Activated CD4-positive, alpha-beta memory T cell treated with anti-CD3 and anti-CD28 coated beads for 36 hours (primary cell): ENCODE measurements around the gene CEP70. TPM values are rescaled to one million over a fixed set of nuclear protein-coding genes. Genes with fewer than 3 reads are reported as not detected.
"Not testable (repeated sequence)": the region's sequence is repeated elsewhere in the genome, so short reads cannot be mapped to it uniquely, and the experiment has no call there.

Experiments
- CTCF ChIA-PET: fragments of 350-600 bp; sonication (Branson Sonifier 250); formaldehyde crosslinking; loops from one replicate; lab custom pipeline; 2021; ENCODE audit warnings: antibody characterized with exemption, inconsistent platforms; lab: Charles Lee
- POLR2A ChIA-PET: fragments of 350-600 bp; sonication (Branson Sonifier 250); formaldehyde crosslinking; loops from one replicate; lab custom pipeline; 2021; ENCODE audit warnings: antibody characterized with exemption; lab: Charles Lee
- DNase-seq: peaks from one replicate; pipeline ENCODE4 v3.0.0-alpha.2; 2020
- H3K27ac Mint-ChIP-seq: one replicate; pipeline ENCODE4 v1.8.0; 2021; ENCODE audit warnings: mixed read lengths
- H3K27me3 Mint-ChIP-seq: one replicate; pipeline ENCODE4 v1.8.0; 2021; ENCODE audit warnings: mixed read lengths
- H3K36me3 Mint-ChIP-seq: one replicate; pipeline ENCODE4 v1.8.0; 2021; ENCODE audit warnings: mixed read lengths
- H3K4me1 Mint-ChIP-seq: one replicate; pipeline ENCODE4 v1.8.0; 2021; ENCODE audit warnings: low read depth, mixed read lengths
- H3K4me3 Mint-ChIP-seq: one replicate; pipeline ENCODE4 v1.8.0; 2021; ENCODE audit warnings: mild to moderate bottlenecking, mixed read lengths
- H3K9me3 Mint-ChIP-seq: one replicate; pipeline ENCODE4 v1.8.0; 2021; ENCODE audit warnings: mixed read lengths
- intact Hi-C: fragments of 100-400 bp; cut with micrococcal nuclease; formaldehyde crosslinking; loops from one replicate; pipeline ENCODE4 v1.15.1; 2023
- total RNA-seq, 2 experiments: library from RNA; stranded (reverse); gene quantifications; one replicate each; pipeline ENCODE4 v1.2.3, GENCODE V29; 2021

CEP70 gene
- total RNA-seq, 2 experiments from 2014 or later = 8.3 to 8.4 TPM

GRCh38 chr3:138587374-138587773 is 6.7 kb downstream of the CEP70 start:
- H3K27ac Mint-ChIP-seq = no peak overlapping the region
- intact Hi-C loops = no loop called here
- CTCF ChIA-PET = interaction anchor here (0.6 to 1.3 kb wide), 4 partner anchors 96 to 353 kb away, joined by 3 to 5 read pairs (median 3); no protein-coding TSS in a partner anchor

GRCh38 chr3:138578961-138579574 is 15.0 kb downstream of the CEP70 start:
- Mint-ChIP-seq H3K9me3 (peaks cover 11% of the 10 kb centered on the region), H3K36me3 (peaks cover 22% of the 10 kb centered on the region), H3K27me3 (no peaks in the 10 kb centered on the region), H3K4me1 (peaks cover 36% of the 10 kb centered on the region), H3K4me3 (no peak overlapping the region), H3K27ac (no peak overlapping the region)
- ChIA-PET CTCF (interaction anchor here (0.9 to 2.0 kb wide), 4 partner anchors 12 to 345 kb away, joined by 3 to 12 read pairs (median 6); partner anchors contain the start of gene CEP70), POLR2A (no interaction called here)
- DNase-seq = no peak
- intact Hi-C loops = loop anchor here (2.0 to 10.0 kb wide), 2 partner anchors 14 to 536 kb away; no protein-coding TSS in a partner anchor

More at GRCh38 chr3:138587374-138587773, 6.7 kb downstream of the CEP70 start:
- DNase-seq = no peak
- H3K9me3 Mint-ChIP-seq = no peaks in the 10 kb centered on the region
- H3K27me3 Mint-ChIP-seq = no peaks in the 10 kb centered on the region
- peaks cover 8% of the 10 kb centered on the region for H3K36me3 Mint-ChIP-seq
- H3K4me3 Mint-ChIP-seq = no peak overlapping the region
- H3K4me1 Mint-ChIP-seq = peaks cover 23% of the 10 kb centered on the region
- POLR2A ChIA-PET = no interaction called here

- Mint-ChIP-seq H3K4me3 (no peak overlapping the region), H3K27ac (no peak overlapping the region), H3K27me3 (no peaks in the 10 kb centered on the region), H3K9me3 (peaks cover 19% of the 10 kb centered on the region), H3K4me1 (peaks cover 27% of the 10 kb centered on the region), H3K36me3 (peaks cover 30% of the 10 kb centered on the region)
- no peak for DNase-seq
- intact Hi-C loops = loop anchor here (2.0 to 10.0 kb wide), 2 partner anchors 15 to 537 kb away; no protein-coding TSS in a partner anchor
- ChIA-PET CTCF (interaction anchor here (0.9 to 1.4 kb wide), 3 partner anchors 13 to 345 kb away, joined by 3 to 8 read pairs (median 6); partner anchors contain the start of gene CEP70), POLR2A (interaction anchor here (1.3 kb wide), 1 partner anchor 16 kb away, joined by 5 read pairs; the partner anchor contains the start of gene CEP70)
Measured at GRCh38 chr3:138578141-138578540, 15.9 kb downstream of the CEP70 start.

GRCh38 chr3:138573138-138573537 is 20.9 kb downstream of the CEP70 start:
- peaks cover 47% of the 10 kb centered on the region for H3K36me3 Mint-ChIP-seq
- ChIA-PET CTCF (interaction anchor here (1.0 to 1.3 kb wide), 2 partner anchors 21 to 350 kb away, joined by 3 to 5 read pairs; partner anchors contain the start of gene CEP70), POLR2A (no interaction called here)
- H3K27ac Mint-ChIP-seq = no peak overlapping the region
- H3K4me3 Mint-ChIP-seq = no peak overlapping the region
- intact Hi-C loops = loop anchor here (5.0 to 10.0 kb wide), 2 partner anchors 259 to 542 kb away; partner anchors contain the start of gene PIK3CB
- H3K4me1 Mint-ChIP-seq = peaks cover 26% of the 10 kb centered on the region
- no peak for DNase-seq
- H3K9me3 Mint-ChIP-seq = peaks cover 22% of the 10 kb centered on the region
- H3K27me3 Mint-ChIP-seq = peaks cover 2% of the 10 kb centered on the region

GRCh38 chr3:138569624-138570023 is 24.4 kb downstream of the CEP70 start:
- CTCF ChIA-PET = interaction anchor here (1.0 kb wide), 1 partner anchor 25 kb away, joined by 4 read pairs; no protein-coding TSS in a partner anchor
- Mint-ChIP-seq H3K9me3 (peaks cover 19% of the 10 kb centered on the region), H3K4me1 (peaks cover 10% of the 10 kb centered on the region), H3K36me3 (peaks cover 35% of the 10 kb centered on the region)
- POLR2A ChIA-PET, DNase-seq, H3K27me3 Mint-ChIP-seq, H3K4me3 Mint-ChIP-seq, H3K27ac Mint-ChIP-seq: not testable (repeated sequence)
- intact Hi-C loops = loop anchor here (5.0 to 10.0 kb wide), 2 partner anchors 263 to 545 kb away; partner anchors contain the start of gene PIK3CB

- Mint-ChIP-seq H3K9me3 (peaks cover 18% of the 10 kb centered on the region), H3K27me3 (peaks cover 2% of the 10 kb centered on the region), H3K36me3 (peaks cover 37% of the 10 kb centered on the region), H3K27ac (no peak overlapping the region), H3K4me3 (no peak overlapping the region), H3K4me1 (peaks cover 10% of the 10 kb centered on the region)
- ChIA-PET POLR2A (no interaction called here), CTCF (interaction anchor here (1.3 kb wide), 1 partner anchor 346 kb away, joined by 6 read pairs; no protein-coding TSS in a partner anchor)
- no peak for DNase-seq
- intact Hi-C loops = no loop called here
Measured at GRCh38 chr3:138569090-138569489, 25.0 kb downstream of the CEP70 start.

GRCh38 chr3:138567403-138567802 is 26.7 kb downstream of the CEP70 start:
- no peak for DNase-seq
- intact Hi-C loops = no loop called here
- Mint-ChIP-seq H3K4me1 (peaks cover 8% of the 10 kb centered on the region), H3K27ac (no peak overlapping the region), H3K9me3 (peaks cover 7% of the 10 kb centered on the region), H3K4me3 (no peak overlapping the region), H3K36me3 (peaks cover 29% of the 10 kb centered on the region), H3K27me3 (no peaks in the 10 kb centered on the region)
- POLR2A ChIA-PET = no interaction called here
- CTCF ChIA-PET = no interaction called here

GRCh38 chr3:138566293-138566692 is 27.8 kb downstream of the CEP70 start:
- H3K9me3 Mint-ChIP-seq, H3K27me3 Mint-ChIP-seq, H3K4me1 Mint-ChIP-seq, POLR2A ChIA-PET, intact Hi-C loops, H3K4me3 Mint-ChIP-seq, CTCF ChIA-PET, H3K27ac Mint-ChIP-seq, DNase-seq: not testable (repeated sequence)
- H3K36me3 Mint-ChIP-seq = peaks cover 35% of the 10 kb centered on the region

- H3K27ac Mint-ChIP-seq, DNase-seq, H3K4me1 Mint-ChIP-seq, H3K4me3 Mint-ChIP-seq, POLR2A ChIA-PET, intact Hi-C loops, H3K27me3 Mint-ChIP-seq: not testable (repeated sequence)
- peaks cover 53% of the 10 kb centered on the region for H3K36me3 Mint-ChIP-seq
- peaks cover 26% of the 10 kb centered on the region for H3K9me3 Mint-ChIP-seq
- CTCF ChIA-PET = interaction anchor here (0.8 kb wide), 1 partner anchor 8 kb away, joined by 3 read pairs; no protein-coding TSS in a partner anchor
Measured at GRCh38 chr3:138562902-138563301, 31.2 kb downstream of the CEP70 start.

- Mint-ChIP-seq H3K4me1 (no peaks in the 10 kb centered on the region), H3K27me3 (no peaks in the 10 kb centered on the region), H3K4me3 (no peak overlapping the region), H3K27ac (no peak overlapping the region), H3K36me3 (peaks cover 65% of the 10 kb centered on the region), H3K9me3 (peaks cover 33% of the 10 kb centered on the region)
- no peak for DNase-seq
- CTCF ChIA-PET = no interaction called here
- POLR2A ChIA-PET = no interaction called here
- intact Hi-C loops = no loop called here
Measured at GRCh38 chr3:138560501-138560900, 33.6 kb downstream of the CEP70 start.

- peaks cover 71% of the 10 kb centered on the region for H3K36me3 Mint-ChIP-seq
Measured at GRCh38 chr3:138559134-138559533, 34.9 kb downstream of the CEP70 start.

GRCh38 chr3:138554775-138555174 is 39.3 kb downstream of the CEP70 start:
- POLR2A ChIA-PET, H3K4me3 Mint-ChIP-seq, H3K27ac Mint-ChIP-seq, CTCF ChIA-PET, H3K27me3 Mint-ChIP-seq, H3K4me1 Mint-ChIP-seq, intact Hi-C loops, DNase-seq: not testable (repeated sequence)
- H3K9me3 Mint-ChIP-seq = peaks cover 55% of the 10 kb centered on the region
- H3K36me3 Mint-ChIP-seq = peaks cover 76% of the 10 kb centered on the region

More at GRCh38 chr3:138559134-138559533, 34.9 kb downstream of the CEP70 start:
- Mint-ChIP-seq H3K27ac (no peak overlapping the region), H3K27me3 (no peaks in the 10 kb centered on the region), H3K4me3 (no peak overlapping the region), H3K4me1 (no peaks in the 10 kb centered on the region), H3K9me3 (peaks cover 37% of the 10 kb centered on the region)
- CTCF ChIA-PET = interaction anchor here (1.4 kb wide), 1 partner anchor 357 kb away, joined by 4 read pairs; no protein-coding TSS in a partner anchor
- no peak for DNase-seq
- intact Hi-C loops = no loop called here
- POLR2A ChIA-PET = no interaction called here
